Stimulated activated CD4-positive, alpha-beta T cell treated with anti-CD3 and anti-CD28 coated beads, Interleukin-1b, Interleukin-23, amount 100 ng/mL, for 1 hour (primary cell): Measurements from ENCODE around the gene GREB1L.

ENCODE experiments used
- DNase-seq, 2 donors: peaks; one replicate each; pipeline ENCODE4 v3.0.0-alpha.2; 2020; ENCODE audit warnings: low read depth in 2 of 2

Gene GREB1L

DNA sequence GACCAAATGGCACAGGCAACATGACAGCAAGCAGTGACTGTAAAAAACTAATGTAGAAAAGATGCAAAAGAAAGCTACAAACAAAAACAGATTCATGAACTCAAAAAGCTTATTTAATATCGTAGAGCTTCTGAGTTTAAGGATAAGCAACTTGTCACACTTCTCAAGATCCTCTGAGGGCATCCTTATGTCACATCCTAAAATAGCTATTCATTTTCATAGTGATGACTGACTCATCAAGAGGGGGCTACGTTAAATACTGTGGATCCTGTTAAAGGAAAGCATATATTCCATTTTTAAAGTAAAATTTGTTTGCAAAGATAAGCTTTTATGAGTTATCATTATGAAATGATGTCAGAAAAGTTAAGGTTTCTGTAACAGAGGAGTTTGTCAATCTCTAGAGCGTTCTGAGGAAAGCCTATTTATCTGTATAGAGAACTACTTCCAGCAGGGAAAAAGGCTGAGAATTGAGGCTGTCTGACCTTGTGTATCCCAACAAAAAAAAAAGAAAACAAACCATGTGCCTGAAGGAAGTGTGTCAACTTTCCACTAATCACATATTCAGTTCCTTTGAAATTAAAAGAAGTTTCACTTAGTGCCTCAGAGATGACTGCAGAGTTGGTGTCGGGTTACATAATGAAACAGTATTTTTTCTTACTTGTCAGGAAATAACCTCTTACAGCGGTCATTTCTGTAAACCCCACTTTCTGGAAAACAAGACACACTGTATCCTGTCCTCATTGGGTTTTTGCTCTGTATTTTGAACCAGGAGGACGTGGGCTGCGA lies 243.0 kb downstream of the GREB1L start:
- no peak for DNase-seq

GRCh38 chr18:21486905-21487437 lies 244.9 kb downstream of the GREB1L start:
- no peak for DNase-seq

GRCh38 chr18:21489119-21489750 lies 247.2 kb downstream of the GREB1L start:
- DNase-seq, result no peak

- no peak for DNase-seq
Measured at GRCh38 chr18:21489919-21490495, 248.0 kb downstream of the GREB1L start.

DNA sequence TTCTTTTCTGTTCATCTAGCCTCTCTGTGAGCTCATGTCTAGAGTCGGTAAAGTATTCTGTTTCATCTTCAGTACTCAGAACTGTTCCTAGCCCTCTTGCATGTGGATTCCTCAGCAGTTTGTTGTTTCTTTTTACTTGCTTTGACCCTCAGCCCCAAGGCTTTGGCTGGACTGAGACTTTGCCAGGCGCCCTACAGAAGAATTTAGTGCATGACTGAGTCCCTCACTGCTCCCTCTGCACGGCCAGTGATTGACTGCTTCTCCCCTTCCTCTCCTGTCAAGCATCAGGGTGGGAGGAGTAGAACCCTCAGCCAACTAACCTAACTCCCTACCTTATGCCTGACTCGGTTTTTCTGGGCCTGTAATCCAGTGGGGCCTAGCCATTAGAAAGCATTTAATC lies 248.7 kb downstream of the GREB1L start:
- DNase-seq, result no peak

DNA sequence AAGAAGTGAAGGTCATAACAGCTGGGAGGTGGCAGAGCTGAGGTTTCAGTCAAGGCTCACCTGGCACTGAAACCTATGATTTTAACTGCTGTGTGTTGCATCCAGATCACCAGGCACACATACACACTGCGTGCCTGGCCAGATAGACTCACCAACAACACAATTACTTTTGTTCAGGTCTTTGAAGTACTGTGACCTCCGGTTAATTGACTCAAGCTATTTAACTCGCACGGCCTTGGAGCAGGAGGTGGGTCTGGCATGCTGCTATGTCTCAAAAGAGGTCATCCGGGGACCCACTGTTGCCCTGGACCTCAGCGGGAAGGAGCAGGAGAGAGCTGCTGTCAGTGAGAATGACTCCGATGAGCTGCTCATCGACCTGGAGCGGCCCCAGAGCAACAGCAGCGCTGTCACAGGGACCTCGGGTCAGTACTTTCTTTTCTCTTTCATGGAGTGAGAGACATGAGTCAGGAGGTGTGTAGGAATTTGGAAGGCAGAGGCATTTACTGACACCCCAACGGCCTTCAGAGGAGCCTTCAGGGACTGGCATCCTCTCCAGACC lies 254.3 kb downstream of the GREB1L start:
- no peak for DNase-seq

- no peak for DNase-seq
Measured at GRCh38 chr18:21499997-21500396, 258.0 kb downstream of the GREB1L start.

GRCh38 chr18:21502661-21503060 lies 260.6 kb downstream of the GREB1L start:
- DNase-seq, result no peak

- no peak for DNase-seq
Measured at GRCh38 chr18:21507913-21508701, 266.1 kb downstream of the GREB1L start.

DNA sequence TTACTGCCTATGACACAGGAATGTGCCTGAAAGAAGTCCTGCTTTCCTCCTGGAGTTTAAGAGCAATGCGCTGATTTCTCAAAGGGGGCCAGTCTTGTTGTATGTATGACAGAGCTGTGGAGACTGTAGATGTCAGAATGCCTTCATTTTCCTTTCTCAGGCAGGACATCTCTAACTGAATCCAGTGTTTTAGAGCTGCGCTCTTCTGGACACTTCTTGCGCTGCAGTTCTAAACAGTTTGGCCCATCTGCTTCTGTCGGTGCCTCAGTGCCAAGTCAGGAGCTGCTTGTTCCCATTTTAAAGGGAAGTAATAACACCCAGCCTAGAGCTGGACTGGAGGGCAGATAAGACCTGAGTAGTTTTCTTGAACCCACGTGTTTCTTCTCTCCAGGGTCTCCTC lies 267.0 kb downstream of the GREB1L start:
- no peak for DNase-seq

DNA sequence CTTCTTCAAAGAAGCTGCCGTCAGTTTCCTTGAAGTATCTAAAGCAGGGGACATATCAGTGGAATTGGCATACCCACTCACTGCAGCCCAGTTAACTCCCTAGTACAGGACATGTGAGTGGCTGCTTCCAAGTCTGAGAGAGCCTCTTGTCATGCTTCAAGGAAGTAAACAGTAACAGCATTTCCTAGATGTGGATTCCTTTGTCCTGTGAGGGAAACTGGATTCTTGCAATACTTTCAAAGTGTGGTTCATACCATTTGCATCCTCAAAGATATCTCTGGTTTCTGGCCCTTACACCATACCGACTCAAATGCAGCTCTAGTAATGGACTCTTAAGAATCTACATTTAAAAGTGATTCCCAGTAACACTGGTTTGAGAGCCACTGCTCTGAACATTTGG lies 271.3 kb downstream of the GREB1L start:
- no peak for DNase-seq

DNA sequence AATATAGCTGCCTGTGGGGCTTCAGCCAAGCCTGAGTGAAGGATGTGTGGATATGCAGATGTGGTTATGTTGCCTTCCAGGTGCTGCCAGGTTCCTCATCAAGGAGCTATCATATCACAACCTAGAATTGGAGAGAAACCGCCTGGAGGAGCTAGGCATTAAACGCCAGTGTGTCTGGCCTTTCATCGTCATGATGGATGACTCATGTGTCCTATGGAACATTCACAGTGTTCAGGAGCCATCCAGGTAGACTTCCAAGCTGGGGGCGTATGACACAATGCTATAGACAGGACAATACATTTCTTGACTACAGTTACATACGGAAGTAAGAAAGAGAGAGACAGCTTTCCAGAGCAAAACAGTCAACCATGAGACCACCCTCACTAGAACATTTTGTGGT lies 271.7 kb downstream of the GREB1L start:
- DNase-seq, result no peak

- no peak for DNase-seq
Measured at GRCh38 chr18:21522530-21522929, 280.5 kb downstream of the GREB1L start.

- DNase-seq, result no peak
Measured at GRCh38 chr18:21525916-21526315, 283.9 kb downstream of the GREB1L start.

- no peak for DNase-seq
Measured at GRCh38 chr18:21526463-21526862, 284.4 kb downstream of the GREB1L start.

DNA sequence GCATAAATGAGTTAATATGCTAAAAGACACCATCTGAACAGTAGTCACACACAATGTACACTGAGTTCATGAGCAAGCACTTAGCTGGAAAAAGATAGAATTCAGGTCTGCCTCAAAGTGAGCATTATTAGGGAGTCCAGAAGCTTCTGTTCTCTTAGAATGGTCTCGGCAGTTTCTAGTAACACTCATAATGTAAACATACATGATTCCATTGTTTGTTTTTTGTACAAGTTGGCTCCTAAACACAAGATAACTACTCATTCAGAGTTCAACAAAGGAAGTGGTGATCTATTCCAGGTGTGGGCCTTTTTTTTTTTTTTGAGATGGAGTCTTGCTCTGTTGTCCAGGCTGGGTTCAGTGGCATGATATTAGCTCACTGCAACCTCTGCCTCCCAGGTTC lies 292.3 kb downstream of the GREB1L start:
- DNase-seq, result no peak

GRCh38 chr18:21538230-21538629 lies 296.2 kb downstream of the GREB1L start:
- no peak for DNase-seq

GRCh38 chr18:21546423-21546822 lies 304.4 kb downstream of the GREB1L start:
- DNase-seq, result no peak

- no peak for DNase-seq
Measured at GRCh38 chr18:21548647-21549046, 306.6 kb downstream of the GREB1L start.

- DNase-seq, result no peak
Measured at GRCh38 chr18:21550510-21550970, 308.5 kb downstream of the GREB1L start.

GRCh38 chr18:21557607-21558253 lies 315.7 kb downstream of the GREB1L start:
- no peak for DNase-seq
